Endothelial cell of umbilical vein (primary cell): ENCODE results near the gene RAB38.

ENCODE experiments used
- CTCF ChIP-seq, 2 donors: IDR thresholded peaks; 1 replicate in 1 of 2; 2 replicates in 1 of 2; pipeline ENCODE4 v1.5.1; 2011; ENCODE audit warnings: low read length in 2 of 2, mild to moderate bottlenecking in 2 of 2, moderate library complexity in 2 of 2, control low read depth in 1 of 2, inconsistent platforms in 1 of 2, low read depth in 1 of 2; ENCODE audit not compliant: insufficient read depth in 1 of 2; ENCODE audit errors: extremely low read depth in 1 of 2
- GATA2 ChIP-seq: IDR thresholded peaks from 2 replicates; pipeline ENCODE4 v1.7.0; 2011; ENCODE audit warnings: low read depth, mild to moderate bottlenecking, moderate library complexity, mixed read lengths, low read length; ENCODE audit not compliant: insufficient read length, insufficient read depth
- POLR2A ChIP-seq: IDR thresholded peaks from 2 replicates; pipeline ENCODE4 v1.6.1; 2012; ENCODE audit warnings: low read depth, mild to moderate bottlenecking, control low read depth, low read length
- POLR2AphosphoS5 ChIP-seq: IDR thresholded peaks from 2 replicates; pipeline ENCODE4 v1.6.1; 2012; ENCODE audit warnings: low read depth, mild to moderate bottlenecking, control low read depth, low read length, moderate library complexity; ENCODE audit not compliant: insufficient read depth

- TF ChIP-seq POLR2AphosphoS5: no peak
- TF ChIP-seq CTCF (IDR thresholded peaks at IDR 0.05; ENCODE audit: extremely low read depth in 1 of 2, insufficient read depth in 1 of 2, low read depth in 1 of 2, low read length in 2 of 2): no peak
- TF ChIP-seq GATA2: no peak
- TF ChIP-seq POLR2A: no peak
Observed at GRCh38 chr11:88122956-88123355, 52.3 kb downstream of the RAB38 start.
